Kidney epithelial cell (primary cell): ENCODE data around the gene SNAP25. TPM values are rescaled to one million over a fixed set of nuclear protein-coding genes. Genes with fewer than 3 reads are reported as not detected.

Source experiments
- DNase-seq: peaks from one replicate; pipeline ENCODE4 v3.0.0-alpha.2; 2010; ENCODE audit warnings: low read depth
- H3K27me3 ChIP-seq: 2 replicates; pipeline ENCODE4 v1.6.0; 2011; ENCODE audit warnings: low read length; ENCODE audit not compliant: control insufficient read depth, insufficient read depth
- H3K36me3 ChIP-seq: 2 replicates; pipeline ENCODE4 v1.5.1; 2011; ENCODE audit warnings: low read length; ENCODE audit not compliant: control insufficient read depth, insufficient read depth
- H3K4me3 ChIP-seq: 2 replicates; pipeline ENCODE4 v1.5.1; 2011; ENCODE audit warnings: low read depth, mild to moderate bottlenecking, control low read depth, low read length
- total RNA-seq: library from RNA; depleted of rRNA; stranded (reverse); fragments of >200 nt; gene quantifications from 2 replicates; pipeline ENCODE4 v1.2.3, GENCODE V29; 2015
- TF ChIP-seq, protein P1 (sequence below): IDR thresholded peaks from 2 replicates; pipeline ENCODE4 v1.5.1; 2011; ENCODE audit warnings: mild to moderate bottlenecking, moderate library complexity, low read length, control low read depth, inconsistent platforms; ENCODE audit not compliant: insufficient read depth, poor library complexity, severe bottlenecking

SNAP25 gene
- total RNA-seq, 1 donor from 2014 or later: 1.0 TPM

DNA sequence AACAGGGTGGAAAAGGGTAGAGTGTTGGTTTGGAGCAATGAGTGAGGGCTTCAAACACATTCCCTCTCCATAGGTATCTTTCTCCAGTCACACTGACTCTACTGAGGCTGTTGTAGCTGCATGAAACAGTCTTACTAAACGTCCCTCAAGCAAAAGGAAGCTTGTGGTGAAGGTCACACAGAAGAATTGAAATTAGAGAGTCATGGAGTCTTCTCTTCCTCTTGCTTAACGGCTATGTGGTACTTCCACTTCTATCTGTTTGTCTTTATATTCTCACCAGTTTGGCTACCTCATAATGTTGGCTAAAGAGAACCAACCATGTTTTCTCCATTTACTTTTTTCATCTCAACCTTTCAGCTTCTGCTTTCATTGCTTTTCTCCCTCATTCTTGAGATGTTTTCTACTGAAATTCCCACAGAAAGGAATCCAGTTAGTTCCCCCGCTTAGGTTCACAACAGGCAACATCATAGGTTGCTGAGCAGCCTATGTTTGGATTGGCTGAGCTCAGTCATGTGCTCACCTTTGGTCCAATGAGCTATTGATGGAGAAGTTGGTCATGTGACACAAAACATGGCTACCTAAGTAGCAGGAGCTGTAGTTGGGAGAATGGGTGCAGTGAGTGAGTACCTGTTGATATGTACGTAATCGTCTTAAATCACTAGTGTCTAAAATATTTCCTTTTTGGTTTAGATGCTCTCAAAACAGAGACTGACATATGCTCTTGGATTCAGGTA lies 99.8 kb downstream of the SNAP25 start:
- DNase-seq: no peak
- TF ChIP-seq, protein P1, sequence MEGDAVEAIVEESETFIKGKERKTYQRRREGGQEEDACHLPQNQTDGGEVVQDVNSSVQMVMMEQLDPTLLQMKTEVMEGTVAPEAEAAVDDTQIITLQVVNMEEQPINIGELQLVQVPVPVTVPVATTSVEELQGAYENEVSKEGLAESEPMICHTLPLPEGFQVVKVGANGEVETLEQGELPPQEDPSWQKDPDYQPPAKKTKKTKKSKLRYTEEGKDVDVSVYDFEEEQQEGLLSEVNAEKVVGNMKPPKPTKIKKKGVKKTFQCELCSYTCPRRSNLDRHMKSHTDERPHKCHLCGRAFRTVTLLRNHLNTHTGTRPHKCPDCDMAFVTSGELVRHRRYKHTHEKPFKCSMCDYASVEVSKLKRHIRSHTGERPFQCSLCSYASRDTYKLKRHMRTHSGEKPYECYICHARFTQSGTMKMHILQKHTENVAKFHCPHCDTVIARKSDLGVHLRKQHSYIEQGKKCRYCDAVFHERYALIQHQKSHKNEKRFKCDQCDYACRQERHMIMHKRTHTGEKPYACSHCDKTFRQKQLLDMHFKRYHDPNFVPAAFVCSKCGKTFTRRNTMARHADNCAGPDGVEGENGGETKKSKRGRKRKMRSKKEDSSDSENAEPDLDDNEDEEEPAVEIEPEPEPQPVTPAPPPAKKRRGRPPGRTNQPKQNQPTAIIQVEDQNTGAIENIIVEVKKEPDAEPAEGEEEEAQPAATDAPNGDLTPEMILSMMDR: no peak
- Histone ChIP-seq H3K36me3 (no peaks in the 10 kb centered on the region), H3K4me3 (no peak overlapping the region), H3K27me3 (no peaks in the 10 kb centered on the region)

- DNase-seq: no peak
- Histone ChIP-seq H3K4me3 (no peak overlapping the region), H3K27me3 (no peaks in the 10 kb centered on the region), H3K36me3 (no peaks in the 10 kb centered on the region)
- TF ChIP-seq, protein P1: no peak
Measured at GRCh38 chr20:10319855-10320254, 101.2 kb downstream of the SNAP25 start.

DNA sequence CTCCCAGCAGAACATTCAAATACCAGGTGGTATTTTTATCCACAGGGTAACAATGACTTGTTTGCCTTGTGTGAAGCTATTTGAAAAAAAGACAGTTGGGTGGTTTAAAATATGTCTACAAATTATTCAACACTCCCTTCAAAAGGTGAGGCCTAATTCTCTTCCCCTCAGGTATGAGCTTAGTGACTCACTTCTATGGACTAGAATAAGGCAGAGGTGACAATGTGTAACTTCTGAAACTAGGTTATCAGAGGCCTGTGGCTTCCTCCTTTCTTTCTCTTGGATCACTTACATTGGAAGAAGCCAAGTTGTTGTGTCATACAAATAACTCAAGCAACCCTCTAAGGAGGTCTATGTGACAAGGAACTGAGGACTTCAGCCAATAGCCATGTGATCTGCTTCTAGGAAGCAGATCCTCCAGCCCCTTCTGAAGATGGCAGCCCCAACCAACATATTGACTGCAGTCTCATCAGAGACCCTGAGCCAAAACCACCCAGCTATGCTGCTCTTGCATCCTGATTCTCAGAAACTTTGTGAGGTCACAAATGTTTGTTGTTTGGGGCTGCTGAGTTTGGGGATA lies 102.6 kb downstream of the SNAP25 start:
- DNase-seq: no peak
- Histone ChIP-seq H3K27me3 (no peaks in the 10 kb centered on the region), H3K36me3 (no peaks in the 10 kb centered on the region), H3K4me3 (no peak overlapping the region)
- TF ChIP-seq, protein P1: no peak

DNA sequence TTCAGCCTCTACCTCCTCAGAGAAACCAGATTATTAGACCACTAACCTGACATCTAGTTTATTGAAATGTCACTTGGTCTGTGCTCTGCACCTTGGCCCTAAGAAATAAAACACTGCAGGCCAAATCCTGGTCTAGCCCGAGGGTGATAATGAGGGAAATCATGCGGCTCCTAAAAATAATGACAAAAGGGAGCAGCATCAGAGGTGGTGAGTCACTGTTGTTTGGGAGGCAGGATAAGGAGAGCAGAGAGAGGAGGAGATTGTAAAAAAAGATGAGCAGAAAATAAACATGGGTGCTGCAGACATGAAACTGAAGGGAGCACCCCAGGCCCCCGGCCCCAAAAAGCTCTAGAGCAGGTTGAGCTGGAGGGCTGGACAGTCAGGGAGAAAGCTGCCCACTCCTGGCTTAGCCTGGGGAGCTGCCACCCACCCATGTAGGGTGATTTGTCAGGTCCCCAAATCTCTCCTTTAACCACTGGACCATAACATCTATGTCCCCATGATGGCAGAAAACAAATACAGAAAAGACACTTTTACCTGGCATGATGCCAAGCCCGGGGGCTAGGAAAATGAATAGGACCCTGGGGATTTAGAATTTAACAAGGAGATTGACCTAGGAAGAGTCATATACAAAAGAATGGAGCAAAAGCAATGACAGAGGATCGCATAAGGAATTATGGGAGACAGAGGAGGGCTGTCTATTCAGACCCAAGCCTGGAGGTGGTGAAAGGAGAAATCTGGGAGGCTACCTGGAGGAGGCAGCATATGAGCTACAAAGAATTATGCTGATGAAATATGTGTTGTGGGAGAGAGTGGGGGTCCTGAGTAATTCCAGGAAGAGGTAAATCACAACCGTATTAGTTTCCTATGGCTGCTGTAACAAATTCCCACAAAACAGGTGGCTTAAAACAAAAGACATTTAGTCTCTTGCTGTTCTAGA lies 103.7 kb downstream of the SNAP25 start:
- Histone ChIP-seq H3K27me3 (no peaks in the 10 kb centered on the region), H3K36me3 (no peaks in the 10 kb centered on the region), H3K4me3 (no peak overlapping the region)
- no peak for DNase-seq
- TF ChIP-seq, protein P1: no peak

GRCh38 chr20:10323729-10324128 lies 105.1 kb downstream of the SNAP25 start:
- TF ChIP-seq, protein P1: no peak
- no peak for DNase-seq
- Histone ChIP-seq H3K27me3 (no peaks in the 10 kb centered on the region), H3K36me3 (no peaks in the 10 kb centered on the region), H3K4me3 (no peak overlapping the region)
